Mesenchymal stem cell (in vitro differentiated cells and primary cell): ENCODE data around the gene LEUTX.

Experiments
- DNase-seq: peaks from one replicate; pipeline ENCODE4 v3.0.0-alpha.2; 2013
- H2AFZ ChIP-seq: one replicate; pipeline ENCODE4 v1.6.1; 2013; ENCODE audit warnings: low read depth, mild to moderate bottlenecking, control low read depth, inconsistent platforms, low read length, moderate library complexity
- H2AK5ac ChIP-seq: 2 replicates; pipeline ENCODE4 v1.6.1; 2013; ENCODE audit warnings: low read length, moderate library complexity, mild to moderate bottlenecking, inconsistent platforms; ENCODE audit not compliant: severe bottlenecking
- H2BK120ac ChIP-seq: one replicate; pipeline ENCODE4 v1.6.1; 2013; ENCODE audit warnings: low read depth, mild to moderate bottlenecking, inconsistent platforms, low read length, moderate library complexity
- H2BK12ac ChIP-seq, 2 experiments: one replicate each; pipeline ENCODE4 v1.6.1; 2013; ENCODE audit warnings: inconsistent platforms in 2 of 2, low read length in 2 of 2, mild to moderate bottlenecking in 2 of 2, moderate library complexity in 2 of 2, control low read depth in 1 of 2
- H2BK15ac ChIP-seq: one replicate; pipeline ENCODE4 v1.6.1; 2013; ENCODE audit warnings: mild to moderate bottlenecking, low read depth, inconsistent platforms; ENCODE audit not compliant: poor library complexity, severe bottlenecking
- H2BK5ac ChIP-seq: 2 replicates; pipeline ENCODE4 v1.6.1; 2013; ENCODE audit warnings: low read depth, mild to moderate bottlenecking, low read length, control low read depth, inconsistent platforms; ENCODE audit not compliant: poor library complexity, severe bottlenecking
- H3K14ac ChIP-seq, 2 experiments: one replicate each; pipeline ENCODE4 v1.6.1; 2013; ENCODE audit warnings: inconsistent platforms in 2 of 2, low read length in 2 of 2, control low read depth in 1 of 2, mild to moderate bottlenecking in 1 of 2, moderate library complexity in 1 of 2
- H3K18ac ChIP-seq, 2 experiments: one replicate each; pipeline ENCODE4 v1.6.1; 2013; ENCODE audit warnings: inconsistent platforms in 2 of 2, low read length in 2 of 2, control low read depth in 1 of 2, low read depth in 1 of 2, mild to moderate bottlenecking in 1 of 2
- H3K23ac ChIP-seq, 2 experiments: one replicate each; pipeline ENCODE4 v1.6.1; 2013; ENCODE audit warnings: inconsistent platforms in 2 of 2, low read length in 2 of 2, mild to moderate bottlenecking in 2 of 2, moderate library complexity in 2 of 2, control low read depth in 1 of 2
- H3K27ac ChIP-seq: 2 replicates; pipeline ENCODE4 v1.5.1; 2013; ENCODE audit warnings: mild to moderate bottlenecking, moderate library complexity, low read length, control low read depth, inconsistent platforms; ENCODE audit not compliant: poor library complexity, severe bottlenecking
- H3K27me3 ChIP-seq, 2 experiments: 2 replicates each; pipeline versions ENCODE4 v1.6.1 to v1.7.0; 2013; ENCODE audit warnings: low read length in 2 of 2, mild to moderate bottlenecking in 2 of 2, moderate library complexity in 2 of 2, control low read depth in 1 of 2, inconsistent platforms in 1 of 2; ENCODE audit not compliant: control insufficient read depth in 1 of 2, insufficient read depth in 1 of 2
- H3K36me3 ChIP-seq, 2 experiments: 2 replicates each; pipeline versions ENCODE4 v1.6.1 to v1.7.0; 2013; ENCODE audit warnings: low read length in 2 of 2, control low read depth in 1 of 2, inconsistent platforms in 1 of 2, low read depth in 1 of 2, mild to moderate bottlenecking in 1 of 2; ENCODE audit not compliant: insufficient read depth in 2 of 2, control insufficient read depth in 1 of 2
- H3K4ac ChIP-seq, 2 experiments: one replicate each; pipeline ENCODE4 v1.6.1; 2013; ENCODE audit warnings: inconsistent platforms in 2 of 2, low read length in 2 of 2, mild to moderate bottlenecking in 2 of 2, moderate library complexity in 2 of 2, control low read depth in 1 of 2, low read depth in 1 of 2
- H3K4me1 ChIP-seq: 2 replicates; pipeline ENCODE4 v1.6.1; 2013; ENCODE audit warnings: low read depth, low read length, control low read depth; ENCODE audit not compliant: control insufficient read depth, insufficient read depth
- H3K4me2 ChIP-seq: 2 replicates; pipeline ENCODE4 v1.6.1; 2013; ENCODE audit warnings: low read length, mild to moderate bottlenecking, inconsistent platforms; ENCODE audit not compliant: poor library complexity, severe bottlenecking
- H3K4me3 ChIP-seq, 2 experiments: 2 replicates each; pipeline versions ENCODE4 v1.5.1 to v1.7.0; 2013; ENCODE audit warnings: low read length in 2 of 2, mild to moderate bottlenecking in 2 of 2, control low read depth in 1 of 2, low read depth in 1 of 2; ENCODE audit not compliant: insufficient read depth in 1 of 2
- H3K79me1 ChIP-seq: replicated peaks from 2 replicates; pipeline ENCODE4 v1.6.1; 2013; ENCODE audit warnings: mild to moderate bottlenecking, control low read depth, low read length, inconsistent platforms; ENCODE audit not compliant: poor library complexity, severe bottlenecking
- H3K9ac ChIP-seq: 2 replicates; pipeline ENCODE4 v1.7.0; 2013; ENCODE audit warnings: mild to moderate bottlenecking, low read length, moderate library complexity
- H3K9me3 ChIP-seq: 2 replicates; pipeline ENCODE4 v1.7.0; 2013; ENCODE audit warnings: mild to moderate bottlenecking, low read length; ENCODE audit not compliant: control insufficient read depth
- H4K8ac ChIP-seq: one replicate; pipeline ENCODE4 v1.6.1; 2013; ENCODE audit warnings: inconsistent platforms, mild to moderate bottlenecking, low read length, moderate library complexity
- H4K91ac ChIP-seq: one replicate; pipeline ENCODE4 v1.6.1; 2013; ENCODE audit warnings: mild to moderate bottlenecking, low read length, inconsistent platforms
- WGBS: methylation state at CpG from one replicate; pipeline ENCODE4 v1.1.7; 2013; ENCODE audit warnings: mixed read lengths; 5-methylcytosine and 5-hydroxymethylcytosine counted together

The LEUTX gene

DNA sequence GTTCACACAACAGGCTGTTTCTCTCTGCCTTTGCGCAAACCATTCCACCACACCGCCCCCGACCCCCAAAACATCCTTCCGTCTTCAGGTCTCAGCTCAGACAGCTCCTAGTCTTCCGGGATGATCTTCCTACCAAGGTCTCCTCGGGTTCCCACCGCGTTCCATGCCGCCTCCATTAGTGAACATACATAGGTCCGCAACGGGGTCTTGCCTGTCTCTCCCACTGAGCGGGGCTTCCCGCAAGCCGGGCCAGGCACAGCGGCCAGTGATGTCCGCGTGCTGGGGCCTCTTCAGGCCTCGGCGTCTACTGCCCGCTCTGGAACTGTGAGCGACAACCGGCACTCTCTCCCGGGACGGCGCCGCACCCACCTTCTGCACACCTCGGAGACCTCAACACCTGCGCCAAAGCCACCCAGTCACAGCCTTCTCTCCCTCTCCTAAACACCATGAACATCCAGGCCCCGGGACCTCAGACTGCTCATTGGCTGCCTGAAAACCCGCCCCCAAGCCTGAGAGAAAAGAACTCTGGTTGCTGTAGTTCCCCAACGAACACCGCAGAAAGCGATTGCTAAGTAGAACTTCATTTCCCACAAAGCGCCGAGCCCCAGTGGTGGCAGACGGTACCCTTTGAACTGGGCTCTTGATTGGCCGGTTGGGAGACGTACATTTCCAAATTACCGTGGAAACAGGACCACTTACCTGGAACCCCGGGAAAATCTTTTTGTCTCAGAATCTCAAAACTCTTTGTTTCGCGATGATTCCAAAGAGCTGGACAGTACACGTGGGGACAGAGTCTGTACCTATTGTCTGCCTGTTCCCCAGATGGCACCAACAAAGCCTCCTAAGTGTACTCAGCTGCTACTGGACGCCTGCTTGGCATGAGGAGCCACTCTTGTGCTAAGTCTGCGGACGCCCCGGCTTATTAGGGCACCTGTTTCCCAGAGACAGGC is 45.8 kb downstream of the LEUTX start:
- peak; percentile 93 for DNase-seq
- Histone ChIP-seq H3K4ac (peak overlapping the region in 1 of 2 experiments; percentile 85), H3K9me3 (peaks cover 3% of the 10 kb centered on the region), H3K14ac (peak overlapping the region in 1 of 2 experiments; percentile 86), H2BK120ac (no peak overlapping the region), H3K9ac (peak overlapping the region; percentile 93), H3K79me1 (peaks cover 42% of the 10 kb centered on the region), H3K4me1 (peaks cover 19% of the 10 kb centered on the region), H3K27me3 (no peaks in the 10 kb centered on the region), H2BK15ac (no peak overlapping the region), H4K91ac (no peak overlapping the region), H3K18ac (peak overlapping the region in 1 of 2 experiments; percentile 68), H3K4me3 (peak overlapping the region; percentile 75 to 97), H3K4me2 (peak overlapping the region; percentile 80), H2AFZ (peak overlapping the region; percentile 88), H2BK5ac (no peak overlapping the region), H3K27ac (peak overlapping the region; percentile 0), H2BK12ac (no peak overlapping the region), H3K23ac (peak overlapping the region in 1 of 2 experiments; percentile 3), H2AK5ac (no peak overlapping the region), H3K36me3 (peaks cover 33 to 41% of the 10 kb centered on the region in 2 experiments), H4K8ac (peak overlapping the region; percentile 5)
- 11% methylated on average over 47 of the region's 47 CpGs for WGBS

DNA sequence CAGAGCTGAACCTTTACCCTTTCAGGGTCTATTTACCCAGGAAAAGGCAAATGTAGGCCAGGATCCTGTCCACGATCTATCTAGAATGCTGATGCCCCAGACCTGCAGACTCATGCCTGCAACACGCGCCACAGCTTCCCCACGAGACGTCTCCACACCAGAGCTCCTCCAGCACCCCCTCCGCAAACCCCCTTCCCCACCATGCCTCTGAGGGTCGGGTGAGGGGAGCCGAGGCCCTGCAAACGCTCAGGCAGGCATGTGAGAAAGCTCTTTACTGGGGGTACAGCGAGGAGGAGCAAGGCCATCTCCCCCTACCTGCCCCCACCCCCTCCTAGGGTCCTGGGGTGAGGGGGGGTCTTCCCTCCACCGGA is 46.4 kb downstream of the LEUTX start:
- no peak overlapping the region for H3K14ac ChIP-seq
- H2BK5ac ChIP-seq, result no peak overlapping the region
- peaks cover 40 to 47% of the 10 kb centered on the region in 2 experiments for H3K36me3 ChIP-seq
- WGBS, result 93% methylated on average over 10 of the region's 11 CpGs
- H4K91ac ChIP-seq, result no peak overlapping the region
- no peaks in the 10 kb centered on the region for H3K27me3 ChIP-seq
- peaks cover 19% of the 10 kb centered on the region for H3K4me1 ChIP-seq
- no peak overlapping the region for H2AFZ ChIP-seq
- no peak for DNase-seq
- H4K8ac ChIP-seq, result no peak overlapping the region
- H3K9ac ChIP-seq, result peak overlapping the region; percentile 24
- H2BK12ac ChIP-seq, result no peak overlapping the region
- no peak overlapping the region for H3K4me2 ChIP-seq
- H3K79me1 ChIP-seq, result peaks cover 47% of the 10 kb centered on the region
- H2BK15ac ChIP-seq, result no peak overlapping the region
- H3K4ac ChIP-seq, result no peak overlapping the region
- peak overlapping the region in 1 of 2 experiments; percentile 97 for H3K4me3 ChIP-seq
- H3K18ac ChIP-seq, result no peak overlapping the region
- no peak overlapping the region for H2AK5ac ChIP-seq
- peaks cover 3% of the 10 kb centered on the region for H3K9me3 ChIP-seq
- no peak overlapping the region for H3K27ac ChIP-seq
- no peak overlapping the region for H3K23ac ChIP-seq
- H2BK120ac ChIP-seq, result no peak overlapping the region

DNA sequence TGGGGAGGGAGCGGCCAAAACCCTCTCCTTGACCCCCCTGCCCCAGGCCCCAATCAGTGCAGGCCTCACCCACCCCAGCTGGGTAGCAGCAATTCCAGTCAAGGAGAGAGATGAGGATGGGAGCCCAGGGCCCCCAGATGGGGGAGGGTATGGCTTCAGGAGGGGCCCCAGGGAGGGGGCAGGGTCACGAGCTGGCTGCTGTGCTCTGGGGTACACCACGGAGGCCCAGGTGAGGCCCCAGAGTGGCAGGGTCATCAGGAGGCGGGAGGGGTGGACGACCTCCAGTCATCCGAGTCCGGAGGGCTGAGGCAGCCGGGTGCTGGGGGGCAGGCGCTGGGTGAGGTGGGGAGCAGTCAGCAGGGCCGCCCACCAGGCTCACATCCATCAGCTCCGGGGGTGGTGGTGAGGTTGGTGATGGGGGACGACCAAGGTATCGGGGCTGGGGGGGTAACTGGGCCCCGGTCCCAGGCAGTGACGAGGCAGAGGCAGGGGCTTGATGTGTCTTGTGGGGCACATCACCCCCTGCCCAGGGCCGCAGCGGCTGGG is 47.0 kb downstream of the LEUTX start:
- Histone ChIP-seq H4K91ac (no peak overlapping the region), H3K23ac (no peak overlapping the region), H3K27me3 (no peaks in the 10 kb centered on the region), H2BK5ac (no peak overlapping the region), H2AFZ (no peak overlapping the region), H2BK15ac (peak overlapping the region; percentile 2), H3K27ac (no peak overlapping the region), H3K4me1 (peaks cover 19% of the 10 kb centered on the region), H3K9ac (no peak overlapping the region), H3K4me2 (no peak overlapping the region), H3K79me1 (peaks cover 50% of the 10 kb centered on the region), H2AK5ac (no peak overlapping the region), H3K36me3 (peaks cover 45 to 53% of the 10 kb centered on the region in 2 experiments), H2BK120ac (no peak overlapping the region), H3K14ac (no peak overlapping the region), H3K4me3 (no peak overlapping the region), H2BK12ac (no peak overlapping the region), H3K9me3 (peaks cover 3% of the 10 kb centered on the region), H3K18ac (no peak overlapping the region), H4K8ac (no peak overlapping the region), H3K4ac (no peak overlapping the region)
- 98% methylated on average over 10 of the region's 17 CpGs for WGBS
- DNase-seq, result no peak

DNA sequence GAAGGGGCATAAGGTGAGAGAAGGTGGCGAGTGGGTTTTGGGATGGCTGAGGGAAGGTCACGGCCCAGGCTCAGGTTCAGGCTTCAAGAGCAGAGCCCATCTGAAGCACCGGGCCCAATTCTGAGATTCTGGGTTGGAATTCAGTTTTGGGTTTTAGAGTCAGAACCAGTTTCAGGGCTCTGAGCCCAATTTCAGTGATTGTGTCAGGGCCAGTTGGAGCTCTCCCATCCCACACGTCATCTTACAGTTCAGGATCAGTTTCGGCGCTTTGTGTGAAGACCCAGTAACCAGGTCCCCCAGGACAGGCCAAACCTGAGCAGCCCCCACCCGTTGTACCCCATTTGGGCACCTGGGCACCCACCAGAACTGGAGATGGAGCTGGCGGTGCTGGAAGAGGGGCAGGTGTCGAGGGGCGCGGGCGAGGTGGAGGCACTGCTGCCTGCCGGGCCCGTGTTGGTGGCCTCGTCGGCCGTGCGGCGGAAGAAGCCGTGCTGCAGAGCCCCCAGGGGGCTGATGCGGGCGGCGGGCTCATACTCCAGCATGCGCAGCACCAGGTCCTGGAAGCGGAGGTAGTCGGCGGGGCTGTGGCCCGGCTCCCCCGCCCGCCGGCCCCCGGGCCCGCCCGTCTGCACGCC is 47.8 kb downstream of the LEUTX start:
- Histone ChIP-seq H2AFZ (no peak overlapping the region), H3K23ac (no peak overlapping the region), H3K9ac (no peak overlapping the region), H2BK120ac (no peak overlapping the region), H2BK5ac (no peak overlapping the region), H3K4me1 (peaks cover 20% of the 10 kb centered on the region), H2BK15ac (no peak overlapping the region), H3K18ac (no peak overlapping the region), H3K79me1 (peaks cover 55% of the 10 kb centered on the region), H2BK12ac (no peak overlapping the region), H3K27me3 (no peaks in the 10 kb centered on the region), H3K36me3 (peaks cover 53 to 59% of the 10 kb centered on the region in 2 experiments), H3K4ac (no peak overlapping the region), H4K91ac (no peak overlapping the region), H3K4me2 (no peak overlapping the region), H3K4me3 (no peak overlapping the region), H3K27ac (no peak overlapping the region), H2AK5ac (no peak overlapping the region), H3K14ac (no peak overlapping the region), H3K9me3 (no peaks in the 10 kb centered on the region), H4K8ac (no peak overlapping the region)
- WGBS, result 98% methylated on average over 35 of the region's 35 CpGs
- DNase-seq, result no peak
